Activated gamma-delta T cell treated with Interleukin-2 at 50 U/mL for 16 hours (primary cell): ENCODE measurements around the gene AP1B1.
"Not testable (repeated sequence)": the region's sequence is repeated elsewhere in the genome, so short reads cannot be mapped to it uniquely, and the experiment has no call there.

ENCODE experiments used
- DNase-seq: peaks from one replicate; pipeline ENCODE4 v3.0.0-alpha.2; 2020

The AP1B1 gene

GRCh38 chr22:29346659-29347058 is 41.7 kb downstream of the AP1B1 start:
- DNase-seq = no peak

- DNase-seq = no peak
These were observed 42.4 kb downstream of the AP1B1 start for GRCh38 chr22:29345932-29346331.

GRCh38 chr22:29344889-29345288 is 43.5 kb downstream of the AP1B1 start:
- not testable (repeated sequence) for DNase-seq

DNA sequence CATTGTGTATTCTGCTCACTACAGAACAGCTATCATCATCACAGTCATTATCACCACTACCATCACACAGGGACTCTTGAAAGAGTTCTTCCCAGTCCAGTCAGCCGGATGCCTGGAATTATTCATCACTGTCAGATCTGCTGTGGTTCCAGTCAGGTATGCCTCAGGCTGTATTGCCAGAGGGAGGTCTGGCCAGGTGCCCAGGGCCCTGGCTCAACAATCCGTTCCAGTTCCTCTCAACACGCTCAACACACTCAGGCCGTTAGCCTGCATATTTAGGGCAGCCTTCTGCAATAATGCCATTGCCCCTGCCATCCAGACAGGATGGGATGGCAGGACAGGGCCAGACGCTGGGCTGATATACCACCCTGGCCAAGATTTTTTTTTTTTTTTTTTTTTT is 44.2 kb downstream of the AP1B1 start:
- DNase-seq = no peak

- no peak for DNase-seq
These were observed 45.0 kb downstream of the AP1B1 start for GRCh38 chr22:29343313-29343805.

- no peak for DNase-seq
These were observed 45.6 kb downstream of the AP1B1 start for GRCh38 chr22:29342577-29343312.

DNA sequence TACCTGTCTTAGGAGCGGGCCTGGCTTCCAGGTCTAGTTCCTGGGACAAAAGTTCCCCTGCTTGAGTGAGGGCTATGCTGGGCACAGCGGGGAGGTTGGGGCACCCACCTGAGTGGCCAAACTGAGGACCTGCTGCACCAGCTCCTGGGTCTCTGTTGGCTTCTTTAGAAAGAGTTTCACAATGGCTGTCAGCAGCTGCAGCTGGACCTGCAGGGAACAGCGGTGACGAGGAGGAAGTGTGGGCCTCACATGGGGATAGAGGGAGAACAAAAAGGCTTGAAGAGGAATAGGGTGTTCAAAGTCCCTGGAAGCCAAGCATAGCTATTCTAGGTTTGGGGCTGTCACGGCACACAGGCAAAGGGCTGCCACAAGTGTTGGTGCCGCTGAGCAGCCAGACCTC is 46.2 kb downstream of the AP1B1 start:
- no peak for DNase-seq

GRCh38 chr22:29341849-29342127 is 46.6 kb downstream of the AP1B1 start:
- no peak for DNase-seq

GRCh38 chr22:29341056-29341848 is 47.1 kb downstream of the AP1B1 start:
- DNase-seq = no peak

- DNase-seq = no peak
These were observed 47.8 kb downstream of the AP1B1 start for GRCh38 chr22:29340566-29340965.

DNA sequence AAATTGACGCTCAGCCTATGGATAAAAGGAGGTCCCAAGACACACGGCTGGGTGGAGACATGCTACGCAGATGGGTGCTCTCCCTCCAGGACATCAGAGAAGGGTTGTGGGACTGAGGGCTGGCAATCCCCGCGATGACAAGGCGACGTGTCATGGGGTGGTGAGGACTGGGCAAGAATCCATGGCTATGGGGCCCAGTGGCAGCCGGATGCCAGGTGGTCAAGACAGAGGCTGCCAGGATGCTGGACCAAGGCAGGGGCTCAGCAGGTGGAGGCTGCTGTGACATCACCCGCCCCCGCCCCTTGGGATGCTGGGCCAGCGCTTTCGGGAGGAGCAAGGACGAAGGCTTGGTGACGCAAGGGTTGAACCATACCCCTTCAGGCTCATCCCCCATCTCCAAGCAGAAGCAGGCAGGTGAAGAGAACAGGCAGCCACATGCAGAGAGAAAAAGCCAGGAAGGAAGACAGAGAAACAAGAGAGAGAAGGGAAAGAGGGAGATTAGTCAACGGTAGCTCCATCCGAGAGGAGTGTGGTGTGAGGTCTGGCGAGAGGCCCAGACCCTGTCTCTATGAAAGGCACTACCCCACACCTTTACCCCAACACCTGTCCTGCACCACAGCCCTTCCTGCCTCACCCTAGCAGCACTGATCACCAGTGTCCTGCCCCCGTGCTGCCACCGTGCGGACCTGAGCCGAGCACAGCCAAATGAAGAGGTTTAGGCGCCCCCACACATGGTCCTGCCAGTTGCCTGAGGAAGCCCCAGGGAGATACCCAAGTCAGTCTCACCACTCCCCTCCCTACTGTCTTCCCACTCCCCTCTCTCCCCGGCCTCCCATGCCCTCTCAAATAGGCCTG is 48.8 kb downstream of the AP1B1 start:
- DNase-seq = no peak

DNA sequence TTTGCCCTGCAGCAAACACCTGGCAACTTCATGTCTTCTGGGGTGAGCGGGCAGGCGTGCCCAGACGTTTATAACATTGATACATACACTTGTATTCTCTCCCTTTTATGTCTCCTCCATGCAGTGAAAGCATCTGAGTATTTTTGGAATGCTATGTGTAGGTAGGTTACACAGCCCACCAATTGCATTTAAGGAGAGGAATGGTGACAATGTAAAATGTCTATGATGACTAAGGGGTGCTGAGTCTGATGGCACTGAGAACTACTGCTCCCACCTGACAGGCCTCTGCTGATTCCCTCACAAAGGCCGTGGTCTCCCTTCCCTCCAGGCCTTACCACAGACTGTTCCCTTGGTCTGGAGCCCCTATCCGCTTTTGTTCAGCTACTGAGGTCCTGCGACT is 50.0 kb downstream of the AP1B1 start:
- no peak for DNase-seq

DNA sequence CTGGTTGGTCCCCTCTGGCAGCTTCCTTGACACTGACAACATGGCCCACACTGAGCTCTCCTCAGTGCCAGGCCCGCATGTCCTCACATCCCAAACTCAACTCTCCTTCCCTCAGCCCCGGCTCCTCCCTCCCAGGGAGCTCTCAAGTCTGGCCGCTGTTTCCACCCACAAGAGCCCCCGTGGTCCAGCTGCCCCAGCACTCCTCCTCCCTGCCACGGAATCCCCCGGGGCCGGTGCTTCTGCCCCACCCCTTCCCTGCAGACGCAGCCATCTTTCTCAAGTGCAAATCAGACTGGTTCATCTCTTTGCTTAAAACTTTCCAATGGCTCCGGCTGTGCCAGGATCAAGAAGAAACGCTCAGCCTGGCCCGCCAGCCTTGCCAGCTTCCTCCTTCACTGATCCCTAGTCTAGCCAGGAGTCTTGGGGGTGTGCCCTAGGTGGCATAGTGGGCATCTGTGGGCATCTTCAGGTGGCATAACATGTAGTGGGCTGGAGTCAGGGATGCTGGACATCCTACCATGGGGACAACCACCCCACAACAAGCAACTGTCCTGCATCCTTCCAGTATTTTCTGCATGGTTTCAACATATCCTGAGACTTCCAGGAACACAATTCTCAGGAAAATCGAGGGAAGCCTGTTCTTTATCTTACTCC is 50.6 kb downstream of the AP1B1 start:
- DNase-seq = no peak

GRCh38 chr22:29336751-29337490 is 51.4 kb downstream of the AP1B1 start:
- DNase-seq = no peak

GRCh38 chr22:29335656-29336055 is 52.7 kb downstream of the AP1B1 start:
- no peak for DNase-seq

DNA sequence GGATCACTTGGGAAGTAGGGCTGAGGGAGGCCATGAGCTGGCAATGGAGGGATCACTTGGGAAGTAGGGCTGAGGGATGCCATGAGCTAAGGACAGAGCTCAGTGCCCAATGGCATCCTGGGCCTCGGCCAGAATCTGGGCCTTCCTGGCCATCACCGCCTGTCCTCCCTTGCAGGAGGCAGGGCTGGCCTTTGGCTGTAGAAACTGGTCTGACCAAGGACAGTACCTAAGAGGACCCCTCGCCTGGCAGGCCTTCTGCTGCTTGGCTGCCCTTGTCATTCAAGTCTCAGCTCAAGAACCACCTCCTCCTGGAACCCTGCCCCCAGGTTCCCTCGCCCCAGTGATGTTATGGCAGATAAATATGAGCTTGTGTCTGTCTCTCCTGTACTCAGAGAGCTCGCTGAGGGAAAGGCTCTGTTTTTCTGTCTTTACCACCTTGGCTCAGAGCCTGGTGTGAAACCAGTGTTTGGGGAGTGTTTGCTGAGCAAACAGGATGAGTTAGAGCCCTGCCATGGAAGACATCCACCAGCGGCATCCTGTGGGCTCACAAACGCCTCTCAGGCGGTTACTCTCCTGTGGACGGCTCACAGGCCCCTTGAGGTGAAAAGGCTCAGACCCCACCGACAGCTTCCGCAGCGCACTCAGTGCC is 53.5 kb downstream of the AP1B1 start:
- no peak for DNase-seq

GRCh38 chr22:29334148-29334547 is 54.2 kb downstream of the AP1B1 start:
- no peak for DNase-seq

GRCh38 chr22:29332886-29333496 is 55.4 kb downstream of the AP1B1 start:
- DNase-seq = no peak

GRCh38 chr22:29331658-29332300 is 56.6 kb downstream of the AP1B1 start:
- DNase-seq = no peak

DNA sequence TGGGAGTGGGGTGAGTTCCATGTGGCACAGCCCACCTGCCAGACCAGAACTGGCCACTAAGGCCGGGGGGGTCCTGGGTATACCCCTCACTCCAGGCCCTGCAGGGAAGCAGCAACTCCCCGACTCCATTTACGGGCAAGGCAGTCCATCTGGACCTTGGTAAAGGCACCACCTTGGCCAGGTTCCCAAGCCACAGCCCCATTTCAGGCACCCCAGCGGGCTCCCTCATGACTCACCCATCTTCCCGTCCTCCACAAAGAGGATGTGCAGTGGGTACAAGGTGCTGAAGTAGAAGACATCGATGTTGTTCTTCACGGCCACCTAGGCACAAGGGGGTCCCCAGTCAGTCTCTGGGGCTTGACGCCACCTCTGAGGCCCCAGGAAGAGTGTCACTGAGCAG is 57.2 kb downstream of the AP1B1 start:
- DNase-seq = no peak

GRCh38 chr22:29330753-29331152 is 57.6 kb downstream of the AP1B1 start:
- no peak for DNase-seq
